Measurements from ENCODE around the gene NCOA5. TPM values are rescaled to one million over a fixed set of nuclear protein-coding genes. Genes with fewer than 3 reads are reported as not detected.

The NCOA5 gene
- total RNA-seq, 4 donors from 2014 or later, result 14.7 to 21.5 (median 19.0) TPM

DNA sequence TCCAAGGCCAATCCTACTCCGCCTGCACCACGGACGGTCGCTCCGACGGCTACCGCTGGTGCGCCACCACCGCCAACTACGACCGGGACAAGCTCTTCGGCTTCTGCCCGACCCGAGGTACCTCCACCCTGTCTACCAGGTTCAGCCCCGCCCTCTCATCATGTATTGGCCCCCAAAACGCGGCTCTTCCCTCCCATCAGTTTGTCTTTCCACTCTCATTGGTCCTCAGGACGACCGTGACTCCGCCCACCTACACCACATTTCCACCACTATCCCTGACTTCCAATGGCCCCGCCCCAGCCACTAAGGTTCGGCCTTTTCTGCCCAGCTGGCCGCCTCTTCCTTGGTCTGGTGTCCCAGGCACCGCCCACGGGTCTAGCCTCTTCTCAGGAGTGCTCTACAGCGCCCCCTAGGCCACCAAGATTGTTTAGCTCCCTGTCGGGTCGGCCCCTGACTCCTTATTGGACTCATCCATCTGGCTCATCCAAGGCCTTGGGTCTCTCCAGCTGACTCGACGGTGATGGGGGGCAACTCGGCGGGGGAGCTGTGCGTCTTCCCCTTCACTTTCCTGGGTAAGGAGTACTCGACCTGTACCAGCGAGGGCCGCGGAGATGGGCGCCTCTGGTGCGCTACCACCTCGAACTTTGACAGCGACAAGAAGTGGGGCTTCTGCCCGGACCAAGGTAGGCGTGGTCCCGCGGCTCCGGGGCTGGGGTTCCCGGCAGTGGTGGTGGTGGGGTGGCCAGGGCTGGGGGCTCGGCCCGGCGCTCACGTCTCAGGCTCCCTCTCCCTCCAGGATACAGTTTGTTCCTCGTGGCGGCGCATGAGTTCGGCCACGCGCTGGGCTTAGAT, 77.9 kb downstream of the NCOA5 start:
- in situ Hi-C loops (cut with MboI; ENCODE audit: low sequenced_read_pairs in 4 of 4) (no loop called here), intact Hi-C loops (cut with DNase I; ENCODE audit: low total_unique reads) (no loop called here)
- DNase-seq, result no peak
- H3K27ac ChIP-seq, result no peak overlapping the region
- H3K4me3 ChIP-seq, result no peak overlapping the region
- H3K9me3 ChIP-seq, result no peaks in the 10 kb centered on the region
- H3K4me1 ChIP-seq, result peaks cover 0 to 4% of the 10 kb centered on the region in 2 donors
- ATAC-seq, result no peak
- H3K36me3 ChIP-seq, result no peaks in the 10 kb centered on the region
- TF ChIP-seq, protein P1, sequence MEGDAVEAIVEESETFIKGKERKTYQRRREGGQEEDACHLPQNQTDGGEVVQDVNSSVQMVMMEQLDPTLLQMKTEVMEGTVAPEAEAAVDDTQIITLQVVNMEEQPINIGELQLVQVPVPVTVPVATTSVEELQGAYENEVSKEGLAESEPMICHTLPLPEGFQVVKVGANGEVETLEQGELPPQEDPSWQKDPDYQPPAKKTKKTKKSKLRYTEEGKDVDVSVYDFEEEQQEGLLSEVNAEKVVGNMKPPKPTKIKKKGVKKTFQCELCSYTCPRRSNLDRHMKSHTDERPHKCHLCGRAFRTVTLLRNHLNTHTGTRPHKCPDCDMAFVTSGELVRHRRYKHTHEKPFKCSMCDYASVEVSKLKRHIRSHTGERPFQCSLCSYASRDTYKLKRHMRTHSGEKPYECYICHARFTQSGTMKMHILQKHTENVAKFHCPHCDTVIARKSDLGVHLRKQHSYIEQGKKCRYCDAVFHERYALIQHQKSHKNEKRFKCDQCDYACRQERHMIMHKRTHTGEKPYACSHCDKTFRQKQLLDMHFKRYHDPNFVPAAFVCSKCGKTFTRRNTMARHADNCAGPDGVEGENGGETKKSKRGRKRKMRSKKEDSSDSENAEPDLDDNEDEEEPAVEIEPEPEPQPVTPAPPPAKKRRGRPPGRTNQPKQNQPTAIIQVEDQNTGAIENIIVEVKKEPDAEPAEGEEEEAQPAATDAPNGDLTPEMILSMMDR (IDR thresholded peaks at IDR 0.05 in 4 of 5, conservative IDR thresholded peaks at IDR 0.05 in 1 of 5), result no peak
- no peak for TF ChIP-seq POLR2A (IDR thresholded peaks at IDR 0.05)
- H3K27me3 ChIP-seq, result peaks cover 69 to 89% (median 73%) of the 10 kb centered on the region in 3 donors

Other genes starting within 250 kb of the NCOA5 start
- 10 to 100 TPM; 32.3 to 66.2 (median 41.4) TPM for gene ACOT8, start 232.6 kb downstream of the NCOA5 start, total RNA-seq
- gene ZSWIM3, start 232.3 kb downstream of the NCOA5 start, total RNA-seq, result 1 to 10 TPM; 1.3 to 3.3 (median 2.1) TPM
- 1 to 10 TPM; 5.7 to 8.5 (median 6.9) TPM for gene ZSWIM1, start 208.7 kb downstream of the NCOA5 start, total RNA-seq
- gene SPATA25, start 202.3 kb downstream of the NCOA5 start, total RNA-seq, result 1 to 10 TPM in 2 of 4 donors, under 1 TPM in 1, not detected in 1; 0.71 to 4.1 (median 1.8) TPM
- gene NEURL2, start 198.8 kb downstream of the NCOA5 start, total RNA-seq, result 10 to 100 TPM in 2 of 4 donors, 1 to 10 TPM in 2; 4.9 to 24.1 (median 10.2) TPM
- gene CTSA, start 198.6 kb downstream of the NCOA5 start, total RNA-seq, result 10 to 100 TPM; 21.9 to 59.2 (median 46.2) TPM
- gene PLTP, start 177.8 kb downstream of the NCOA5 start, total RNA-seq, result 10 to 100 TPM; 22.2 to 77.3 (median 37.3) TPM
- 10 to 100 TPM; 32.1 to 51.2 (median 37.0) TPM for gene PCIF1, start 155.3 kb downstream of the NCOA5 start, total RNA-seq
- gene ZNF335, start 117.8 kb downstream of the NCOA5 start, total RNA-seq, result 10 to 100 TPM in 3 of 4 donors, 1 to 10 TPM in 1; 8.3 to 19.1 (median 12.7) TPM
- 1 to 10 TPM in 1 of 4 donors, under 1 TPM in 3; 0.51 to 1.4 (median 0.67) TPM for gene MMP9, start 81.1 kb downstream of the NCOA5 start, total RNA-seq
- not detected for gene SLC12A5, start 60.7 kb downstream of the NCOA5 start, total RNA-seq
- 10 to 100 TPM in 1 of 4 donors, 1 to 10 TPM in 3; 7.2 to 13.0 (median 8.2) TPM for gene CD40, start 28.4 kb upstream of the NCOA5 start, total RNA-seq
- 1 to 10 TPM in 1 of 4 donors, under 1 TPM in 3; 0.26 to 1.2 (median 0.35) TPM for gene CDH22, start 218.5 kb upstream of the NCOA5 start, total RNA-seq